ENCODE results near the gene TULP1.

- TF ChIP-seq, protein P1, sequence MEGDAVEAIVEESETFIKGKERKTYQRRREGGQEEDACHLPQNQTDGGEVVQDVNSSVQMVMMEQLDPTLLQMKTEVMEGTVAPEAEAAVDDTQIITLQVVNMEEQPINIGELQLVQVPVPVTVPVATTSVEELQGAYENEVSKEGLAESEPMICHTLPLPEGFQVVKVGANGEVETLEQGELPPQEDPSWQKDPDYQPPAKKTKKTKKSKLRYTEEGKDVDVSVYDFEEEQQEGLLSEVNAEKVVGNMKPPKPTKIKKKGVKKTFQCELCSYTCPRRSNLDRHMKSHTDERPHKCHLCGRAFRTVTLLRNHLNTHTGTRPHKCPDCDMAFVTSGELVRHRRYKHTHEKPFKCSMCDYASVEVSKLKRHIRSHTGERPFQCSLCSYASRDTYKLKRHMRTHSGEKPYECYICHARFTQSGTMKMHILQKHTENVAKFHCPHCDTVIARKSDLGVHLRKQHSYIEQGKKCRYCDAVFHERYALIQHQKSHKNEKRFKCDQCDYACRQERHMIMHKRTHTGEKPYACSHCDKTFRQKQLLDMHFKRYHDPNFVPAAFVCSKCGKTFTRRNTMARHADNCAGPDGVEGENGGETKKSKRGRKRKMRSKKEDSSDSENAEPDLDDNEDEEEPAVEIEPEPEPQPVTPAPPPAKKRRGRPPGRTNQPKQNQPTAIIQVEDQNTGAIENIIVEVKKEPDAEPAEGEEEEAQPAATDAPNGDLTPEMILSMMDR (IDR thresholded peaks at IDR 0.05) = no peak
- TF ChIP-seq POLR2A (IDR thresholded peaks at IDR 0.05) = no peak
Measured at GRCh38 chr6:35496036-35496840, 16.5 kb downstream of the TULP1 start.
